ENCODE data around the gene EPS8L1.

The EPS8L1 gene

GRCh38 chr19:55080968-55081769 is 5.5 kb downstream of the EPS8L1 start:
- peak; percentile 52 for DNase-seq

- DNase-seq, result no peak
These were observed 6.0 kb downstream of the EPS8L1 start for GRCh38 chr19:55081770-55082019.

DNA sequence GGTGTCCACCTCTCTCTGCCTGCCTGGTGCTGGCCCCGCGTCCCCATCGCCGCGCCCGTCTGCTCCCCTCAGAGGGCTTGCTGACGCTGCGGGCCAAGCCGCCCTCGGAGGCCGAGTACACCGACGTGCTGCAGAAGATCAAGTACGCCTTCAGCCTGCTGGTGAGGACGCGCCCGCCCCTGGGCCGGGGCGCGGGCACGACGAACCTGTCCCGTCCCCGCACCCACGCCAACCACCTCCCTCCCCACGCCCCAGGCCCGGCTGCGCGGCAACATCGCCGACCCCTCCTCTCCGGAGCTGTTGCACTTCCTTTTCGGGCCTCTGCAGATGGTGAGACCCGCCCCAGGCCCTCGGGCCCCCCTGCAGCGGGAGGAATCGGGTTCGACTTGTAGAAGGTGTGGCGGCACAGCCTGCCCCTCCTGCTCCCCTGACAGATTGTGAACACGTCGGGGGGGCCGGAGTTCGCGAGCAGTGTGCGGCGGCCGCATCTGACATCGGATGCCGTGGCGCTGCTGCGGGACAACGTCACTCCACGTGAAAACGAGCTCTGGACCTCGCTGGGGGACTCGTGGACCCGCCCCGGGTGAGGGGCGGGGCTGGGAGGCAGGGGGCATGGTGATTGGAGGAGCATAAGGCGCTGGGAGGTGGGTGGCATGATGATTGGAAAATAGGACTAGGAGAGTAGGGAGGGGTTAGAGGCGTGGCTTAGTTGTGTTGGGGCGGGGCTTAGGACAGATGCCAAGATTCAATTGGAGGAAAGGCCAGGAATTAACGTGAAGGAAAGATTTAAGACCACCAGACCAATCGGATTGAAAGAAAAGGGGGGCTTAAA is 6.6 kb downstream of the EPS8L1 start:
- DNase-seq, result no peak

DNA sequence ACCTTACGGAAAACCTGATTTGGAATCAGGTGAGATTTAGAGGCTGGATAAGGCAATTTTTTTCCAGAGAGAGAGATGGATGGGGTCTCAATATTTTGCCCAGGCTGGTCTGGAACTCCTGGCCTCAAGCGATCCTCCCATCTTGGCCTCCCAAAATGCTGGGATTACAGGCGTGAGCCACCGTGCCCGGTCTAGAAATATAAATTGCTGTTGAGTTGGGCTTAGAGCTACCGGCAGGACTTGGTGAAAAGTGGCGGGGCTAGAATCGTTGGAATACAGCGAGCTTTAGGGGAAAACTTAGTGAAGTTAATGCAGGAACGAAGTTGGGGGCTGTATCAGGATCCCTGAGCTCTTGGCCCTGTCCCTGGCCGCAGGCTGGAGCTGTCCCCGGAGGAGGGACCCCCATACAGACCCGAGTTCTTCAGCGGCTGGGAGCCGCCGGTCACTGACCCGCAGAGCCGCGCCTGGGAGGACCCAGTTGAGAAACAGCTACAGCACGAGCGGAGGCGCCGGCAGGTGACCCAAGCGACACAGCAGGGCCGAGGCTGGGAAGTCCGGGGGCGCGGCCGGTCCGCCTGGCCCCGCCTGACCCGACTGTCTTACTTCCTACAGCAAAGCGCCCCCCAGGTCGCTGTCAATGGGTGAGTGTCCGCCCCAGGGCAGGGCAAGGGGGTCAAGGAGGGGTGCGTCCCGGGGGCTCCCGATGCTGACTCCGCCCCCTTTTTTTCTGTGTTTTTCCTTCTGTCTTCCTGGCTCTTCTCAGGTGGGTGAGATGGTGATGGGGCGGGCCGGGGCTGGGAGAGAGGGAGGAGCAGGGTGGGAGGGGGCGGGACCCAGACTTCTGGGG is 7.6 kb downstream of the EPS8L1 start:
- DNase-seq, result no peak

- no peak for DNase-seq
These were observed 8.7 kb downstream of the EPS8L1 start for GRCh38 chr19:55084416-55084815.

DNA sequence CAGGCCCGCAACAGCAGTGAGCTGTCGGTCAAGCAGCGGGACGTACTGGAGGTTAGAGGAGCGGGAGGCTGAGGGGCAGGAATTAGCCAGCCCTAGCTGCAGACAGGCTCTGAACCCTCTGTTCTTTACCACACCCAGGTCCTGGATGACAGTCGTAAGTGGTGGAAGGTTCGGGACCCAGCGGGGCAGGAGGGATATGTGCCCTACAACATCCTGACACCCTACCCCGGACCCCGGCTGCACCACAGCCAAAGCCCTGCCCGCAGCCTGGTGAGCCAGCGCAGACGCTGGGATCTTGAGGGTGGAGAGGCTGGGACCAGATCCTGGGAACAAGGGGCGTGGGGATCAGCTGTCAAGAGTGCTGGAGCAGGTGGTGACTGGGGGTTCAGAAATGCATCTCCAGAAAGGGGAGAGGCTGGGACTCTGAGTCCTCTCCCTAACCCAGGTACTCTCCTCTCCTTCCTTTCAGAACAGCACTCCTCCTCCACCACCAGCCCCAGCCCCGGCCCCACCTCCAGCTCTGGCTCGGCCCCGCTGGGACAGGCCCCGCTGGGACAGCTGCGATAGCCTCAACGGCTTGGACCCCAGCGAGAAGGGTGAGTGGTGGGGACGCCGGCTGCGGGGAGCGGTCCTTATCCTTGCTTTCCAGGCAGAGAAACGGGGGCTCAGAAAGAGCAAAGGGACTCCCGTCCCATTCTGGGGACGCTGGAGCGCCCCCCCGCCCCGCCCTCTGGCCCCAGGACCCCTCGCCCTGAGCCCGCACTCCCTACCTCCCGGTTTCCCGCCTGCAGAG is 10.4 kb downstream of the EPS8L1 start:
- no peak for DNase-seq

- no peak for DNase-seq
These were observed 11.3 kb downstream of the EPS8L1 start for GRCh38 chr19:55086730-55087541.

DNA sequence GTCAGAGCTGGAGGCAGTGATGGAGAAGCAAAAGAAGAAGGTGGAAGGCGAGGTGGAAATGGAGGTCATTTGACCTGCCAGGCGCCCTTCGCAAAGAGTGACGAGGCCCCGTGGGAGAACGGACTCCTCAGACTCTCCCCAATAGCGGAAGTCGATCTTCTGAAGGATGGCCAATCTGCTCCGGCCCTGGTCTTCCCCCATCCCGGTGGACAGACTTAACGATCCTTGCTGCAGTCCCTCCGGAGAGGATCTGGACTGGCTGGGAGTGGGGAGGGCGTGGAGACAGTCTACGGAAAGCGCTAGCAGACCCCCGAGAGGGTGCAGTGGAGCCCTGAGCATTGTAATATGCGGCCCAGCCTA is 11.9 kb downstream of the EPS8L1 start:
- no peak for DNase-seq

DNA sequence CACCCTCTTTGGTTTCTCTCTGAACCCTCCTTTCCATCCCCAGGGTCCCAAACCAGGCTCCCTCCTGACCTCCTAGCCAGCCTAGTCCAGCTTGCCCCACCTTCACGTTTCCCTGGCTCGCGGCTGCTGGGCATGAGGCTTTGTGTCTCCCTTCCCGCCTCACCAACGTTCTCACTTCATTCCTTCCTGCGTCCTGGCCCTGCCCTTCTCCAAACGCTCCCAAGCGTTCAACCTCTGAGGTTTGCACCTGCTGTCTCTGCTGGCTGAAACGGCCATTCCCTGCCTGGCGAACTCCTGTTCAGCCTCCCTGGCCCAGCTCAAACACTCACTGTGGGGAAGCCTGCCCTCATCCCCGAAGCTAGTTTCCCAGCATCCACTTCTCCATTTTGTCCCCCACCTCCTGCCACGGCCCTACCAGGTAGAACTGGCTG is 12.4 kb downstream of the EPS8L1 start:
- no peak for DNase-seq

DNA sequence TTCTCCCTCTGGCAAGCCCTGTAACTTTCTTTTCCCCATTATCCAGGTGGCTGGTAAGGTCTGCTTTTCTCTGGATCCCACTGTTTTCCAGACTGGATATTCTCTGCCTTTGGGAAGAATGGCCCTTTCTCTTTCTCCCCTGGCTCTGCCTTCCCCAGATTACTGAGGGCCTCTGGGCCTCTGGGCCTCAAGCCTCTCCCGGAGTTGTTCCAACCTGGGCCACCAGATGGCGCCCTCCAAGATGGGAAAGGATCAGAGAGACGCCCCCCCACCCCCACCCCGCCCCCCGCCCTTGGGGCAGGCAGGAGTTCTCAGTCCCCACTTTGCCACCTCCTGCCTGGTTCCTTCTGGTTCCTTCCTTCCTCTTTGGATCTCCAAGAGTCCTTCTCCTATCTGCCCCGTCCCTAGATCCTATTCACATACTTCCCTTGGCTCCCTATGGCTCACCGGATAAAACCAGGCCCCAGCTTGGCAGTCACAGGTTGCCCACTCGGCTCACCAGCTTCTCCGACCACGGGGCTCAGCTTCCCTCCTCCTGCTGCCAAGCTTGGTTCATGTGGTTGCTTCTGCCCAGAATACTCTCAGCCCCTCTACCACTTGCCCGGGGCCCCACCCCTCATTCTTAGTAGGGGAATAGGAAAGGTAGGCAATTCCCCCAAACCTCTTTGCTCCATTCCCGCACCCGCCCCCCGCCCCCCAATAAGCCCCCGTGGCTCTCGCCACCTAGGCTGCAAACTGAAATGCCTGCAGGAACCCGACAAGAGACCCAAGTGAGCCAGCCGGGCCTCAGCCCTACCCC is 13.1 kb downstream of the EPS8L1 start:
- peak; percentile 28 for DNase-seq

DNA sequence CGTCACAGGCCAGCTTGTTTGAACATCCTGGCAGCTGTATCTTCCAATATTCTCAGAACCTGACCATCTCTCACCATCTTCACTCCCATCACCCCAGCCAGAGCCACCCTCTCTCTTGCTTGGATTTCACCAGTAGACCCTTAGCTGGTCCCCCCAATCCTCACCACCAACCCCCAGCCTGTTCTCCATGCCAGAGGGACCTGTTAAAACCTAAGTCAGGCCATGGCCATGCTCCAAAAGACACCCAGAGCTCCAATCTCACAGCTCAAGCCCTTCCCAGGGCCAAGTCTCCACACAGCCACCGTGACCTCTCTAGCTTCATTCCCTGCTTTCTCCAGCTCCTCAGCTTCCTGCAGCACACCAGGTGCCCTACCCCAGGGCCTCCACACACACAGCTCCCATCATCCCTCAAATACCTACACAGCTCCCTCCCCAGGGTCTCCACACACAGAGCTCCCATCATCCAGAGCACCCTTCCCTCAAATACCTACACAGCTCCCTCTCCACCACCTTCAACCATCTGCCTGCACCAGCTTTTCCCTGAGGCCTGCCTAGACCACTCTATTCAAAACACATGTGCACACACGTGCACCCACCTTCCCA is 13.8 kb downstream of the EPS8L1 start:
- no peak for DNase-seq

DNA sequence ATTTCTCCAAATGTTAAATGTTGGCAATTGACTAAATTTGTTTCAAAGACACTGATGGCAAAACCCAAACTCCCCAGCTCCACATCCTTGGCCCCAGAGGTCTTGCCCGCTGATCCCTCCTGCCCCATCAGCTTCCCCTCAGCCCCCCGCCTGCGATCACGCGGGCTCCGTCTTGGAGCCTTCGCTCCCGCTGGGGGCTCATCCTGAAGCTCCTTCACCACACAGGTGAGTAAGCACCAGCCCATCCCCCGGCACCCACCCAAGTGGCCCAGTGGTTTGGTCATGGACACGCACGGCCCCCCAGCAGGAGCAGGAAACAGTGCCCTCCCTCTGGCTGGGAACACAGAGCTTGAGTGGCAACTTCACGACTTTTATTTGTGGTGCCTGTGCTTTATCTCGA is 14.9 kb downstream of the EPS8L1 start:
- DNase-seq, result no peak

DNA sequence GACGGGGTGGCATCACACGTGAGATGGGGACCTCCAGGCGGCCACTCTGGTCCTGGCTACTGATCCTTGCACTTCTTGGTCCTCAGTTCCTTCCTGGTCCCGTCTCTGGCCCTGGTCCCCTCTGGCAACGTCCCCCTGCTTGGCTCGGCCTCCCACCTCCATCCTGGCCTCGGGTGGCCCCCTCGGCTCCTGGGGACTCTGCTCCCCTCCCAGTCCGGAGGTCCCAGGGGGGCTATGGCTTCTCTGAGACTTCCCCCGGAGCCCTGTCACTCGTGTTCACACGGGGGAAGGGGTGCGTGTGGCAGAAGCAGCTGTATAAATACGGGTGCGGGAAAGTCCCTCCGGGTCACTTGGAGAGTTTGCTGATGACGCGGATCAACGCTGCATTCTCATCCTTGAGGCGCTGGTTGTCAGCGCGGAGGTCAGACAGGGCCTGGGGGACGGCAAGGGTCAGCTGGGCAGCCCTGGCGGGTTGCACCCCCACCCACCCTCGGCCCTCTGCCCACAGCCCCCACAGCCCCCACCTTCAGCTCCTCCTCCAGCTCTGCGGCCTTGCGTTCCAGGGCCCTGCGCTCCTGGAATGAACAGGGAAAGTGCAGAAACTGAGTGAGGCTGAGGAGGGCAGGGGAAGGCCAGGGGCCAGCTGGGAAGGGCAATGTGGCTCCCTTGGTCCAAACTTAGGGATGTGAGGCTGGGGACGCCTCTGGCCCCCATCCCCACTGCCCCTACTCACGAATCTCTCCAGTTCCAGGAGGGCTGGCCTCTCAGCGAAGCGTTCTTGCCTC is 15.6 kb downstream of the EPS8L1 start:
- no peak for DNase-seq

DNA sequence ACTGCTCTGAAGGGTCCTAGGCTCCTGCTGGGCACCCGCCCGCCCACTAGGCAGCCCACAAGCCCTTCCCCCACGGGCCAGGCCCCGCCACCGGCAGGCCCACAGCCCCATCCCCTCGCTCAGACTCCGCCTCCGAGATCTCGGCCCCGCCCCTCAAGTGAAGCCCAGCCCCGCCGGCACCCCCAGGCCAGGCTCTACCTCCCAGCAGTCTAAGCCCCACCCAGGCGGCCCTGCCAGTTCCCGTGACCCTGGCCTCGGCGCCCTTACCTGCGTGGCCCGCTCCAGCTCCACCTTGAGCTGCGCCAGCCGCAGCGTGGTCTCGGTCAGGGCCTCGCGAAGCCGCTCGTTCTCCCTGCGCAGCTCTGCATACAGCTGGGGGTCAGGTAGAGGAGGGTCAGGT is 16.3 kb downstream of the EPS8L1 start:
- no peak for DNase-seq

GRCh38 chr19:55092423-55093318 is 17.0 kb downstream of the EPS8L1 start:
- no peak for DNase-seq

DNA sequence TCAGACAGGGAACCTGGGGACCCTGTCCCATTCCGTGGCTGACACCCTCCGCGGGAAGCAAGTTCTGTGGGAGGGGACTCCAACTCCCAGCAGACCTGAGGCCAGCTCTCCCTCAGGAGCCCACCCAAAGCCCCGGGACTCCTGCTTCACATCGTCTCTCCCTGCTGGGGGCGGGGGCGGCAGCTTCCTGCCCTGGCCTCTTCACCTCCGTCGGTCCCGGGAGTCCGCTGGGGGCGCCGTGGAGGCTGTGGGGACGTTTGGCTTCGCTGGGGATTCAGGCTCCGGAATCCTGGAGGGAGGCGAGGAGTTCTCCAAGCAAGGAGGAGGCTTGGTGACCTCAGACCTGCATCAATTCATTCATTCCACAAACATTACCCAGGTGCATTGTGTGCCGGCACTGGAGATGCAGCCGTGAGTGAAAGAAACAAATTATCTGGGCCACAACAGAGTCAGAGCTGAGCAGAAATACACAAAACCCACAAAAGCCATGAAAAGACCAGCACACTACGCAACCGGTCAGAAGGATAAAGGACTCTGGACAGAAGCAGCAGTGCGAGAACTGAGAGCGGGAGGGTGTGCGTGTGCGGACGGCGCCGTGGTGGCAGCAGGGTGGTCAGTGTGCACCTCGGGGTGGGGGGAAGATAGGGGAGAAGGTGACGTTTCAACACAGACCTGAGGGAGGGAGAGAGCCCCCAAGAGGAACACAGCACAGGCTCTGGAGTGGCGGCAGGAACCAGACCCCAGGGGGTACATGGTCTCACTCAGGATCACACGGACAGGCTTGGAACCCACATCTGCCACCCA is 19.0 kb downstream of the EPS8L1 start:
- DNase-seq, result no peak

DNA sequence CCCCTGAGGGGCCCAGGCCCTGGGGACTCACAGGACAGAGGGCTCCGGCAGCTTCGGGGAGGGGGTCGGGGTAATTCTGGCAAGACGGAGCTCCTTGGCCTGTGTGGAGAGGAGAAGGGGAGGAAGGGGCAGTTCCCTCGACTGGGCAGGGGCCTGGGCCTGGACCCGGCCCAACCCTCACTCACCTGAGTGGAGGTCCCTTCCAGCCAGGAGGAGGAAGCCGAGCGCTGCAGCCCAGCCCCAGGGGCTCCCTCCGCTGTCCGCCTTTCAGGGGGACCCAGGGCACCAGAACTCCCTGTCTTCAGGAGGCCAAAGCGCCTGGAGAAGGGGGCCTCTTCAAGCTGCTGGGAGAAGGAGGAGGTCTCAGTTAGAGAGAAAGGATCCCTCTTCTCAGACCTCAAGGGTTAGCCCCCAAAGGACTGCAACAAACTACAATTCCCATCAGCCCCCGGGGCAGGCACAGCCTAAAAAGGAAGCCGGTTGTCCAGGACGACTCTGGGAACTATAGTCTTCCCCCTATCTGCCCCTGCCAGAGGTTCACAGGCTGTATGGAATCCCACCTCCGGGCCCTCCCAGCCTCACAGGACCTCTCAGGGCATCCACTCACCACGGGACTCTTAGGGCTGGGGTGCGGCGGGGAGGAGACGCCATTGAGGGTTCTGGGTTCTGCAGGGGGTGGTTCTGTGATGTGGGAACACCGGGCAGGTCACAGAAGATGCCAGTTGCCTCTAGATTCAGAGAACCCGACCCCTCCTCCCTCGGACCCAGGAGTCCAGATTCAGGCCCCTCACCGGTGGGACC is 19.8 kb downstream of the EPS8L1 start:
- no peak for DNase-seq
